OCI-LY3 (cell line): ENCODE data around the gene JPT2.

Source experiments
- H2AFZ ChIP-seq: fragments of 200-600, 300-600 bp; shearing (Covaris generic); 2 replicates; pipeline ENCODE4 v1.6.0; 2014; ENCODE audit warnings: antibody characterized with exemption, low read depth, low read length
- H3K27ac ChIP-seq: fragments of 200-600, 300-600 bp; sonication (generic); 2 replicates; pipeline ENCODE4 v1.5.1; 2014; ENCODE audit warnings: mild to moderate bottlenecking, low read length, moderate library complexity, mixed read lengths
- H3K27me3 ChIP-seq: fragments of 200-600, 300-600 bp; sonication (generic); 2 replicates; pipeline ENCODE4 v1.6.1; 2014; ENCODE audit warnings: low read depth, low read length, mixed read lengths
- H3K36me3 ChIP-seq: fragments of 200-600, 300-600 bp; sonication (generic); replicated peaks from 2 replicates; pipeline ENCODE3; 2014; ENCODE audit warnings: low read depth, low read length, mixed read lengths
- H3K4me1 ChIP-seq: fragments of 300-600, 200-600 bp; sonication (generic); 2 replicates; pipeline ENCODE4 v1.6.1; 2014; ENCODE audit warnings: low read length, mixed read lengths
- H3K4me2 ChIP-seq: fragments of 200-600, 300-600 bp; sonication (generic); 2 replicates; pipeline ENCODE4 v1.6.1; 2014; ENCODE audit warnings: low read length, mixed read lengths
- H3K4me3 ChIP-seq: fragments of 300-600, 200-600 bp; sonication (generic); 2 replicates; pipeline ENCODE4 v1.5.1; 2014; ENCODE audit warnings: antibody characterized with exemption, mild to moderate bottlenecking, low read length, moderate library complexity
- H3K79me2 ChIP-seq: fragments of 300-600, 200-600 bp; shearing (Covaris generic); 2 replicates; pipeline ENCODE4 v1.6.1; 2014; ENCODE audit warnings: mild to moderate bottlenecking, low read length, mixed read lengths
- H3K9ac ChIP-seq: fragments of 300-600, 200-600 bp; shearing (Covaris generic); 2 replicates; pipeline ENCODE4 v1.6.0; 2014; ENCODE audit warnings: mild to moderate bottlenecking, low read length, moderate library complexity
- H3K9me3 ChIP-seq: fragments of 200-600, 300-600 bp; shearing (Covaris generic); 2 replicates; pipeline ENCODE4 v1.6.1; 2014; ENCODE audit warnings: low read length, mixed read lengths; ENCODE audit not compliant: insufficient read depth
- H4K20me1 ChIP-seq: fragments of 200-600, 300-600 bp; sonication (generic); 2 replicates; pipeline ENCODE4 v1.6.1; 2016; ENCODE audit warnings: low read length, mixed read lengths; ENCODE audit not compliant: insufficient read depth
- EZH2phosphoT487 ChIP-seq: fragments of 200-600 bp; shearing (Covaris generic); IDR thresholded peaks from 2 replicates; pipeline ENCODE4 v1.6.1; 2018; ENCODE audit warnings: antibody characterized with exemption, mixed run types, low read depth
- TF ChIP-seq, protein P1 (sequence below): fragments of 200-600, 300-600 bp; sonication (generic); IDR thresholded peaks from 2 replicates; pipeline ENCODE4 v1.5.1; 2014; ENCODE audit warnings: antibody characterized with exemption, low read length, low read depth

Gene JPT2

GRCh38 chr16:1691956-1692355 is 13.9 kb downstream of the JPT2 start:
- Histone ChIP-seq H3K27ac (no peak overlapping the region), H4K20me1 (peaks cover 12% of the 10 kb centered on the region), H3K4me1 (no peaks in the 10 kb centered on the region), H3K4me3 (no peak overlapping the region), H2AFZ (no peak overlapping the region), H3K9ac (no peak overlapping the region), H3K4me2 (no peak overlapping the region), H3K27me3 (no peaks in the 10 kb centered on the region), H3K9me3 (no peaks in the 10 kb centered on the region), H3K79me2 (peaks cover 61% of the 10 kb centered on the region), H3K36me3 (peaks cover 62% of the 10 kb centered on the region)
- no peak for TF ChIP-seq EZH2phosphoT487
- TF ChIP-seq, protein P1, sequence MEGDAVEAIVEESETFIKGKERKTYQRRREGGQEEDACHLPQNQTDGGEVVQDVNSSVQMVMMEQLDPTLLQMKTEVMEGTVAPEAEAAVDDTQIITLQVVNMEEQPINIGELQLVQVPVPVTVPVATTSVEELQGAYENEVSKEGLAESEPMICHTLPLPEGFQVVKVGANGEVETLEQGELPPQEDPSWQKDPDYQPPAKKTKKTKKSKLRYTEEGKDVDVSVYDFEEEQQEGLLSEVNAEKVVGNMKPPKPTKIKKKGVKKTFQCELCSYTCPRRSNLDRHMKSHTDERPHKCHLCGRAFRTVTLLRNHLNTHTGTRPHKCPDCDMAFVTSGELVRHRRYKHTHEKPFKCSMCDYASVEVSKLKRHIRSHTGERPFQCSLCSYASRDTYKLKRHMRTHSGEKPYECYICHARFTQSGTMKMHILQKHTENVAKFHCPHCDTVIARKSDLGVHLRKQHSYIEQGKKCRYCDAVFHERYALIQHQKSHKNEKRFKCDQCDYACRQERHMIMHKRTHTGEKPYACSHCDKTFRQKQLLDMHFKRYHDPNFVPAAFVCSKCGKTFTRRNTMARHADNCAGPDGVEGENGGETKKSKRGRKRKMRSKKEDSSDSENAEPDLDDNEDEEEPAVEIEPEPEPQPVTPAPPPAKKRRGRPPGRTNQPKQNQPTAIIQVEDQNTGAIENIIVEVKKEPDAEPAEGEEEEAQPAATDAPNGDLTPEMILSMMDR, result no peak

- Histone ChIP-seq H4K20me1 (peaks cover 2% of the 10 kb centered on the region; the same call in 1 of the 2 replicates), H3K4me2 (no peak overlapping the region), H3K79me2 (peaks cover 13% of the 10 kb centered on the region), H3K27me3 (no peaks in the 10 kb centered on the region), H3K9ac (no peak overlapping the region), H3K4me3 (no peak overlapping the region), H3K27ac (no peak overlapping the region), H3K4me1 (no peaks in the 10 kb centered on the region), H2AFZ (no peak overlapping the region), H3K9me3 (no peaks in the 10 kb centered on the region), H3K36me3 (peaks cover 63% of the 10 kb centered on the region)
- TF ChIP-seq, protein P1, result no peak
- no peak for TF ChIP-seq EZH2phosphoT487
Measured at GRCh38 chr16:1696863-1697262, 18.8 kb downstream of the JPT2 start.

GRCh38 chr16:1698680-1699079 is 20.6 kb downstream of the JPT2 start:
- H2AFZ ChIP-seq, result no peak overlapping the region
- no peaks in the 10 kb centered on the region; the same call in 1 of the 2 replicates for H4K20me1 ChIP-seq
- H3K4me2 ChIP-seq, result no peak overlapping the region
- H3K4me1 ChIP-seq, result no peaks in the 10 kb centered on the region
- peaks cover 51% of the 10 kb centered on the region for H3K36me3 ChIP-seq
- no peaks in the 10 kb centered on the region for H3K9me3 ChIP-seq
- H3K27ac ChIP-seq, result no peak overlapping the region
- no peaks in the 10 kb centered on the region for H3K27me3 ChIP-seq
- H3K9ac ChIP-seq, result no peak overlapping the region
- TF ChIP-seq EZH2phosphoT487, result no peak
- TF ChIP-seq, protein P1, result no peak
- H3K4me3 ChIP-seq, result no peak overlapping the region
- peaks cover 6% of the 10 kb centered on the region; the same call in 1 of the 2 replicates for H3K79me2 ChIP-seq

GRCh38 chr16:1700246-1700645 is 22.2 kb downstream of the JPT2 start:
- Histone ChIP-seq H3K9me3 (no peaks in the 10 kb centered on the region), H3K4me1 (no peaks in the 10 kb centered on the region), H2AFZ (no peak overlapping the region), H3K4me2 (no peak overlapping the region), H3K9ac (no peak overlapping the region), H3K4me3 (no peak overlapping the region), H3K36me3 (peaks cover 42% of the 10 kb centered on the region), H3K27ac (no peak overlapping the region), H4K20me1 (no peaks in the 10 kb centered on the region), H3K79me2 (peaks cover 2% of the 10 kb centered on the region; the same call in 1 of the 2 replicates), H3K27me3 (no peaks in the 10 kb centered on the region)
- TF ChIP-seq EZH2phosphoT487, result no peak
- TF ChIP-seq, protein P1, result no peak
